Neural progenitor cell (in vitro differentiated cells): ENCODE results near the gene GALNT8.

Experiments
- EZH2 ChIP-seq: fragments of 200-600 bp; sonication (generic); IDR thresholded peaks from 2 replicates; pipeline ENCODE4 v1.6.1; 2017; ENCODE audit warnings: antibody characterized with exemption, mild to moderate bottlenecking, moderate library complexity
- EZH2phosphoT487 ChIP-seq: fragments of 200-600 bp; sonication (generic); IDR thresholded peaks from 2 replicates; pipeline ENCODE4 v1.6.1; 2017; ENCODE audit warnings: antibody characterized with exemption
- TF ChIP-seq, protein P1 (sequence below): fragments of 200-600 bp; sonication (generic); IDR thresholded peaks from 2 replicates; pipeline ENCODE4 v1.5.1; 2017; ENCODE audit warnings: antibody characterized with exemption, mild to moderate bottlenecking

DNA sequence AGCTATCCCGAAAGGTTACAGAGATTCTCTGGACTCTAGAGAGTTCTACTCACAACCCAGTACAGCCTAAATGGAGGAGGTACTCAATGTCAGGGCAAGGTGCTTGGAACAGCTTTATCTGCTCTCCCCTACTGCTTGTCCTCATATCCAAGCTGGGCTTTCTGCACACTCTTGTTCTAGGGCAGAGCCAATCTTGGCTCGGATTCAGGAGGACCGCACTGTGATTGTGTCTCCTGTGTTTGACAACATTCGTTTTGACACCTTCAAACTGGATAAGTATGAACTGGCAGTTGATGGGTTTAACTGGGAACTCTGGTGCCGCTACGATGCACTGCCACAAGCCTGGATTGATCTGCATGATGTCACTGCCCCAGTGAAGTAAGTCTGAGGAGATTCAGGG is 25.0 kb downstream of the GALNT8 start:
- TF ChIP-seq EZH2 = no peak
- TF ChIP-seq, protein P1, sequence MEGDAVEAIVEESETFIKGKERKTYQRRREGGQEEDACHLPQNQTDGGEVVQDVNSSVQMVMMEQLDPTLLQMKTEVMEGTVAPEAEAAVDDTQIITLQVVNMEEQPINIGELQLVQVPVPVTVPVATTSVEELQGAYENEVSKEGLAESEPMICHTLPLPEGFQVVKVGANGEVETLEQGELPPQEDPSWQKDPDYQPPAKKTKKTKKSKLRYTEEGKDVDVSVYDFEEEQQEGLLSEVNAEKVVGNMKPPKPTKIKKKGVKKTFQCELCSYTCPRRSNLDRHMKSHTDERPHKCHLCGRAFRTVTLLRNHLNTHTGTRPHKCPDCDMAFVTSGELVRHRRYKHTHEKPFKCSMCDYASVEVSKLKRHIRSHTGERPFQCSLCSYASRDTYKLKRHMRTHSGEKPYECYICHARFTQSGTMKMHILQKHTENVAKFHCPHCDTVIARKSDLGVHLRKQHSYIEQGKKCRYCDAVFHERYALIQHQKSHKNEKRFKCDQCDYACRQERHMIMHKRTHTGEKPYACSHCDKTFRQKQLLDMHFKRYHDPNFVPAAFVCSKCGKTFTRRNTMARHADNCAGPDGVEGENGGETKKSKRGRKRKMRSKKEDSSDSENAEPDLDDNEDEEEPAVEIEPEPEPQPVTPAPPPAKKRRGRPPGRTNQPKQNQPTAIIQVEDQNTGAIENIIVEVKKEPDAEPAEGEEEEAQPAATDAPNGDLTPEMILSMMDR = no peak
- no peak for TF ChIP-seq EZH2phosphoT487
